Stimulated activated CD4-positive, alpha-beta T cell treated with anti-CD3 and anti-CD28 coated beads, Interleukin-4, amount 100 ng/mL, for 48 hours (primary cell): ENCODE data around the gene PELI3.

Experiments
- DNase-seq, 2 donors: peaks; one replicate each; pipeline ENCODE4 v3.0.0-alpha.2; 2020; ENCODE audit warnings: low read depth in 2 of 2

Gene PELI3

DNA sequence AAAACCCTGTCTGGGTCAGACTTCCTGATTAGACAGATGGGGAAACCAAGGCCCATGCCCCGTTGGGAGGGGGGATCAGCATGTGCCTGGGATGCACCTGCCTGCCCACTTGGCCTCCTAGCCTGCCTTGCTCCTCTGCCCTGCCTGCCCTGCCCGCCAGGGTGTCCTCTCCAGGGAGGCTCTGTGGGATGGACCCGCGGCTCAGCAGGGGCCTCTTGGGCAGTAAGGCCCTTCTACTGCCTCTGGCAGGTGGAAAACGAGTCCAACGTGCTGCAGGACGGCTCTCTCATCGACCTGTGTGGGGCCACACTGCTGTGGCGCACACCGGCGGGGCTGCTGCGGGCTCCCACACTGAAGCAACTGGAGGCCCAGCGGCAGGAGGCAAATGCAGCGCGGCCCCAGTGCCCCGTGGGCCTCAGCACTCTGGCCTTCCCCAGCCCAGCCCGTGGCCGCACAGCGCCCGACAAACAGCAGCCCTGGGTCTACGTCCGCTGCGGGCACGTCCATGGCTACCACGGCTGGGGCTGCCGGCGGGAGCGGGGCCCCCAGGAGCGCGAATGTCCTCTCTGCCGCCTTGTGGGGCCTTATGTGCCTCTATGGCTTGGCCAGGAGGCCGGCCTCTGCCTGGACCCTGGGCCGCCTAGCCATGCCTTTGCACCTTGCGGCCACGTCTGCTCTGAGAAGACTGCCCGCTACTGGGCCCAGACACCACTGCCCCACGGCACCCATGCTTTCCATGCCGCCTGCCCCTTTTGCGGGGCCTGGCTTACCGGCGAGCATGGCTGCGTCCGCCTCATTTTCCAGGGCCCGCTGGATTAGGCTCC, 8.9 kb downstream of the PELI3 start:
- DNase-seq = no peak

- no peak for DNase-seq
These were observed 9.6 kb downstream of the PELI3 start for GRCh38 chr11:66476173-66476840.

DNA sequence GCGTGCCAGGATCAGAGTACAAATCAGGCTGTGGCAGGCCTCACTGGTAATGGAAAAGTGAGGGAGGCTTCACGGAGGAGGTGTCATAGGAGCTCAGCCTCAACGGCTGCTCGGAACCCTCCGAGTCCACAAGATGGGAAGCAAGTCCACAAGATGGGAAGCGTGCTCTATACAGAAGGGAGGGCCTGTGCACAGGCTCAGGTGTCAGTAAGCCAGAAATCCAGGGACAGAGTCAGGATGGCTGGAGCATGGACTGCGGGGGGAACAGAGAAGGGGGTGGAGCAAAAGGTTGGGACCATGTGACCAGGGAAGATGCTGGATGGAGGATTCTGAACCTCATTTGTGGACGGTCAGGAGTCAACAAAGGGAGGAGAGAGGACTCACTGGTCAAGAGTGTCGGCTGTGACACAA, 10.1 kb downstream of the PELI3 start:
- DNase-seq = no peak

DNA sequence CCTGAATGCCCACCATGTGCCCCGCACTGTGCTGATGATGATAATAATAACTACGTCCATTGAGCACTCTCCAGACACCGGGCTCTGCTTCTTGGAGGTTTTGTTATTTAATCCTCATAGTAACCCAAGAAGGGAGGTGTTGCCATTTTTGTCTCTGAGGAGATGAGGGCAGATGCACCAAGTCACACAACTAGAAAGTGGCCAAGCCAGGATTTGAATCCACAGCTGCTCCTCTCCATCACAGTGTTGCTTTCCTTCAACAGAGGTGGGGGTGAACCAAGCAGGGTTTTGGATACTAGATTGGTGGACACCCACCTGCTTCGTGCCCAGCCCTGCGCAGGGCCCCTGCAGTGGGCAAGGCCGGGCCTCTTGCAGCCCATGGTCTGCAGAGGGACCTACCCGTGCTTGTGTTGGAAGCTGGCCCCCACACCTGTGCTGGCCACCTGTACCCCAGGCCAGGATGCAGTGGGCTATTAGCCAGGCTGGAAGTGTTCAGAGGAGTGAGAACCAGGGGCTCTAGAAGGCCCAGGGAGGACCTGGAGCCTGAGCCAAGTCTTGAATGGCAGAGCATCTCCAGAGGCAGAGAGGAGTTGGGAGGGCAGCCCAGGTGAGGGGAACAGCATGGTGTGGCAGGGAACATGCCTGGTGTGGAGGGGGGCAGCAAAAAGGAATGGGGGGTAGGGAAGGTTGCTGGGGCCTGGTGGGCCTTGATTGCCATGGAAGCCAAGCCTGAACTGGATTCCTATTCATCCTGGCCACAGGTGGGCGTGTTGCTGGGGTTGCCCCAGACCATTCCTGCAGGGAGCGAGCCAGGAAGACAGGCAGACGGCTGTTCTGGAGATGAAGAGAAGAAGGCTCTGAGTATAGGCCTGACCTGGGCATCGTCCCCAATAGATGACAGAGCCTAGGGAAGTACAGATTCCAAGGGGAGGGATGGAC, 10.8 kb downstream of the PELI3 start:
- DNase-seq = no peak

DNA sequence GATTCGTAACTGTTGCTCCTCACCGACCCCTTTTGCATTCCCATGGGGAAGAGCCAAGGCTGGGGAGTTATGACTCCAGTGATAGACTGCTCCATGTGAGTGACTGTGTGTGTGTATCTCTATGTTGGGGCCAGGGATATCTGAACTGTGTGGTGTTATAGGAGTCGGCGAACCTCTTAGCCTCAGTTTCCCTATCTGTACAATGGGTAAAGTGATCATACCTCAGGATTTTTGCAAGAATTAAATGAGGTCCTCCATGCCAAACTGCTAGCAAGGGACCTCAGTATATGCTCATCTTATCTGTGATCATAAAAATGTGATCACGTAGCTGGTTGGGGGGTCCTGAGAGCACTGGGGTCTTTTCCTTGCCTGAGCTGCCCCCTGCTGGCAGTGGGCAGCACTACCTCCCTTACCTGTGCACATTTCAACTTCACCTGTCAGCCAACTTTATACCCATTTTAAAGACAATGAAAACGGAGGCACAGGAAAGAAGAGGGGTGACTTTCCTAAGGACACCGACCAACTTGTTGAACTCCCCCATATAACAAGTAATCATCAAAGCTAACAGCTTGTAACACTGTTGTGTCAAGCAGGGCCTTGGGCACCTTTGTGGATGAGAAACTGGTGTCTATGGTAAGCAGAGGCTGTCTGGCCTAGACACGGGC, 12.2 kb downstream of the PELI3 start:
- DNase-seq = no peak

GRCh38 chr11:66479394-66480116, 12.8 kb downstream of the PELI3 start:
- no peak for DNase-seq

DNA sequence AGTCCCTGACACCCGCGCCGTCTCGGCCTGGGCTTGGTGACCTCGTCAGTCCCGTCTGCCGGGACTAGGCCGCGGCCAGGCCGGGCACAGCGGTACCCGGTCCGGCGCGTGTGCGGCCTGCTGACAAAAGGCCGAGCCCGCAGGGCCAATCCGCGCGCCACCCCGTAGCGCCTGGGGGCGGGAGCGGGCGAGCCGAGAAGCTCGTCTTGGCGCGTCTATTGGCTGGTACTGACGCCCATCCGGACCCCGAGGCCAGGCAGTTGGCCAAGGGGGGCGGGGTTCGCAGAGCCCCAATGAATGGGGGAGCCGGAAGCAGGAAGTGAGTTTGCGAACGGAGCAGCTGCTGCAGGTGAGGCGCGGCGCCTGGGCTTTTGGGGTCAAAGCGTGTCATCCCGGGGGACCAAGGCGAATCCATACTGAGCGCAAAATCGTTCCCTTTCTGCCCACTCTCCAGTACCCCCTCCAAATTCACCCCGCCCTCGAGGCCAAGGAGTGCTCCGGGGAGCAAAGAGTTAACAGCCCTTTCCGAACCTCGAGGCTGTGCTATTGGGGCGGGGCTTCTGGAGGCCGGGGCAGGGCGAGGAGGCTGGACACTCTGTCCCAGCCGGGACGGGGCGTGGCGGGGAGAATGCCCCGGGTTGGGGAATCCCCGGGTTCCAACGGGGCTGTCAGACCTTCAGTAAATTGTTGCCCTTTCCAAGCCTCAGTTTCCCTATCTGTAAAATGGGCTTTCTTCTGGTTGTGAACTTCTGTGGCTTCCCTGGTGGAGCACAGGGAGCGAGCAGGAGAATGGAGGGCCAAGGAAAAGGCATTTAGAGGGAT, 13.6 kb downstream of the PELI3 start, which contains the start of gene DPP3:
DPP3 (plus strand) TSS at position 318 of the 822 bp plus-strand sequence. CDS start 1,767 bp downstream, outside the sequence.
- DNase-seq = peak; percentile 92 to 97

DNA sequence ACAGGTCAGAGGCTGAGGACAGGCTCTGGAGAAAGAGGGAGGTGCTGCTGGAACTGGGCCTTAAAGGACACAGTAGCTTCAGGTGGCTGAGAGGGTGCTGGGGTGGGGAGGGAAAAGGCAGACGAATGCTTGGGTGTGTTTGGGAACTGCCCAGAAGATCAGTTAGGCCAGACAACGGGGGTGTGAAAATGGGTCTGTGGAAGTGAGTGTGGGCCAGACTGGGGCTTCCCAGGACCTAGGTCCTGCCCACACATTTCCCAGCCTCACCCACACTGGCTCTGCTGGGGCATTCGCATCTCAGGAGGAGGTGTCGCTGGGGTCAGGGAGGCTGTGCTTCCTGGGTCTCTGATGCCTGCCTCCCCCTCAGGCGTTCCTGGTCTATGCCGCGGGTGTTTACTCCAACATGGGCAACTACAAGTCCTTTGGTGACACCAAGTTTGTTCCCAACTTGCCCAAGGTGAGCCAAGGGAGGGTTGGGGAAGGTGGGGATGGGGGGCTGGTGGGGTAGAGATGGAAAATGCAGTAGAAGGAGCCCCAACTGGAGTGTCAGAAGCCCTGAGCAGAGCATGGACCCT, 18.2 kb downstream of the PELI3 start:
- no peak for DNase-seq

DNA sequence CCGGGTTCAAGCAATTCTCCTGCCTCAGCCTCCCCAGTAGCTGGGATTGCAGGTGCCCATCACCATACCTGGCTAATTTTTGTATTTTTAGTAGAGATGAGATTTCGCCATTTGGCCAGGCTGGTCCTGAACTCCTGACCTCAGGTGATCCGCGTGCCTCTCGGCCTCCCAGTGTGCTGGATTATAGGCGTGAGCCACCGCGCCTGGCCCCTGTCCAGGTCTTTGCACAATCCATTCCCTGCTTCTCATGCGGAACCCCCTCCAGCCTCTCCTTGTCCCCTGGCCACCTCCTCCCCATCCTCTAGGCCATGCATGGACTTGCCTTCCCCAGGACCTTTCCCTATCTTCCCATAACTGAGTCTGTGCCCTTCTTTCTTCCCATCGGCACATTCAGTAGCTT, 22.3 kb downstream of the PELI3 start:
- no peak for DNase-seq

- DNase-seq = no peak
These were observed 22.9 kb downstream of the PELI3 start for GRCh38 chr11:66489636-66490035.

DNA sequence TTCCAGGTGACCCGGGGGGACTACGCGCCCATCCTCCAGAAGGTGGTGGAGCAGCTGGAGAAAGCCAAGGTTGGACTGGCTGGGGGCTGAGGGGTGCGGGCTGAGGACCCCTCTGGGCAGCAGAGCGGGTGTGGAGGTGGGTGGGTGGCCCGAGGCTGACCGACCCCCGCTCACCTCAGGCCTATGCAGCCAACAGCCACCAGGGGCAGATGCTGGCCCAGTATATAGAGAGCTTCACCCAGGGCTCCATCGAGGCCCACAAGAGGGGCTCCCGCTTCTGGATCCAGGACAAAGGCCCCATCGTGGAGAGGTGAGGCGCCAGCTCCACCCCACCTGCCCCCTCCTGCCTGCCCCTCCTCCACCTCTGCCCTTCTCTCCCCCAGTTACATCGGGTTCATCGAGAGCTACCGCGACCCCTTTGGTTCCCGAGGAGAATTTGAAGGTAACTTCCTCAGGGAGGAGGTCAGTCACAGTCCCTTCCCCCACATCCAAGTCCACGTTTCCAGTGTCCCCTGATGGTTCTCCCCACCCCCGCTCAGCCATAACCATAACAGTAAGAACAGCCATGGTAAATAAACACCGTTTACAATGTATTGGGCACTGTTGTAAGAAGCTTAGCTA, 24.7 kb downstream of the PELI3 start:
- DNase-seq = no peak

DNA sequence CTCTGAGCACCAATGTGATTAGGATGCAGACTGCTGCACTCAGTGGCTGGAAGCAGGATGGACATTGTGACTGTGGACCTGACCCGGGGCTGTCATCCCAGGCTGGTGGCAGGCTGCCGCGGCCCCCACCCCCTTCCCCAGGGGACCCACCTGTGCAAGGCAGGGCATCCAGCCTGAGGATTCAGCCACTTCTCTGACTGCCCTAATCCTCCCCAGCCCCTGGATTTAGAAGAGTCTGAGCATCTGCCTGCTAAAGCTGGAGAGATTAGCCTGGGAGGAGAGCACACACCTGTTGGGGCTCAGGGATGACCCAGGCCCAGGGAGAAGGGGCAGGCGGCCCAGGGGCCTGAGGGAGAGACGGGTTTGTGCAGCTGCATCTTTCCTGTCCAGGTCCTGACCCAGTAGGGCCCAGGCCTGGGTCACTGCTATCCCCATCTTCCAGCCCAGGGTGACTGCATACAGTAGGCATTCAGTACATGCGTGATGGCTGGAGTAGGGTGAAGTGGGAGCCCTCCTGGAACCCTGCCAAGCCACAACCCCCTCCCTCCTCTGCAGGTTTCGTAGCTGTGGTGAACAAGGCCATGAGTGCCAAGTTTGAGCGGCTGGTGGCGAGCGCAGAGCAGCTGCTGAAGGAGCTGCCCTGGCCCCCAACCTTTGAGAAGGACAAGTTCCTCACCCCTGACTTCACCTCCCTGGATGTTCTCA, 25.6 kb downstream of the PELI3 start:
- no peak for DNase-seq

DNA sequence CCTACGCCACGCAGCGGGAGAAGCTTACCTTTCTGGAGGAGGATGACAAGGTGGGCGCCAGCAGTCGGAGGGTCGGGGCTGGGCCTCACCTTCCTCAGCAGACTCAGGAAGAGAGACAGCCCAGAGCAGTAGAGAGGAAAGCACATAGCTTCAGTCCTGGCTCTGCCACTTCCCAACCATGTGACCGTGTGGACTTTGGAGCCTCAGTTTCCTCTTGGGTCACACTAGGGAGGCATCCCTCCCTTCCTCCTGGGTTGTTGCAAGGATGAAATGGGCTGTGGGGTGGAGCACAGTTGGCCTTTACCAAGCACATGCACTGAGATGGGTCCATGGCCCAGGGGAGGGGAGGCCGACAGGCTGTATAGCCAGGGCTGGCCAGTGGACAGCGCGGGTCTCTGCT, 26.4 kb downstream of the PELI3 start:
- no peak for DNase-seq

- no peak for DNase-seq
These were observed 27.8 kb downstream of the PELI3 start for GRCh38 chr11:66494458-66494857.

DNA sequence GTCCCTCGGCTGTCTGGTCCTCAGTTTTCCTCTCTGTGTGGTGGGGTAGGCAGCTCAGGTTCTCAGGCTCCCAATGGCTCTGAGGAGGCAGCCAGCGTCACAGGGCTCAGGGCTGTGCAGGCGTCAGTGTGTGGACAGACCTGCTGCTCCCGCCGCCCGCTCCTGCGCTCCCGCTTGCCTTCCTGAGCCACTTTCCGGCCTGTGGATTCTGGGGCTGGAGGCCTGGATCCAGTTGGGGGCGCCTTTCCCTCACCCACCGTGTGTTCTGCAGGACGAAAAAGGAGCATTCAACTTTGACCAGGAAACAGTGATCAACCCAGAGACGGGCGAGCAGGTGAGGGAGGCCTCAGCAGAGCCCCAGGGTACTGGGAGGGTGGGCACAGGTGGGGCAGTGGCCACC, 28.2 kb downstream of the PELI3 start:
- no peak for DNase-seq

DNA sequence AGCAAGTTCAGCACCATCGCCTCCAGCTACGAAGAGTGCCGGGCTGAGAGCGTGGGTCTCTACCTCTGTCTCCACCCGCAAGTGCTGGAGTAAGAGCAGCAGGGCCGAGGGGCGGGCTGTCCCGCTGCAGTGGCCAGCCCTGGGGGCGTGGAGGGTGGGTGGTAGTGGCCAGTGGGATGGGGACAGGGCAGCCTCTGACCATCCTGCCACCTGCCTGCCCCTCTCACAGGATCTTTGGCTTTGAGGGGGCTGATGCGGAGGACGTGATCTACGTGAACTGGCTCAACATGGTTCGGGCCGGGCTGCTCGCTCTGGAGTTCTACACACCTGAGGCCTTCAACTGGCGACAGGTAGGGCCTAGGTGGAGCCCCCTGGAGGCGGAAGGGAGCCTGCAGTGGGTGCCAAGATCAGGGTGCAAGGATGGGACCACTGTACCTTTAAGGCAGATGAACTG, 28.7 kb downstream of the PELI3 start:
- peak in 1 of 2 donors; percentile 12 for DNase-seq

- no peak for DNase-seq
These were observed 30.5 kb downstream of the PELI3 start for GRCh38 chr11:66497206-66497605.

DNA sequence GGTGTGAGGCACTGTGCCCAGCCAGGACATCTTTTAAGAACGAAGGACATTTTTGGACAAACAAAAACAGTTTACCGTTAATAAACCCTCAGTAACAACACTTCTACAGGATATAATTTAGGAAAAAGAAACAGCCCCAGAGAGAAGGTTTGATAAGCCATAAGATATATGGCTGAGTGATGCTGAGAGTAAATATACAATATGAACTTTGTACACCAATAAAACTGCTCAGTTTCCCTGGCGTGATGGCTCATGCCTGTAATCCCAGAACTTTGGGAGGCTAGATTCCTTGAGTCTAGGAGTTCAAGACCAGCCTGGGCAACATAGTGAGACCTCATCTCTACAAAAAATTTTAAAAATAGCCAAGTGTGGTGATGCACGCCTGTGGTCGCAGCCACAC, 31.8 kb downstream of the PELI3 start:
- no peak for DNase-seq
